ENCODE measurements around the gene PRMT1.

DNA sequence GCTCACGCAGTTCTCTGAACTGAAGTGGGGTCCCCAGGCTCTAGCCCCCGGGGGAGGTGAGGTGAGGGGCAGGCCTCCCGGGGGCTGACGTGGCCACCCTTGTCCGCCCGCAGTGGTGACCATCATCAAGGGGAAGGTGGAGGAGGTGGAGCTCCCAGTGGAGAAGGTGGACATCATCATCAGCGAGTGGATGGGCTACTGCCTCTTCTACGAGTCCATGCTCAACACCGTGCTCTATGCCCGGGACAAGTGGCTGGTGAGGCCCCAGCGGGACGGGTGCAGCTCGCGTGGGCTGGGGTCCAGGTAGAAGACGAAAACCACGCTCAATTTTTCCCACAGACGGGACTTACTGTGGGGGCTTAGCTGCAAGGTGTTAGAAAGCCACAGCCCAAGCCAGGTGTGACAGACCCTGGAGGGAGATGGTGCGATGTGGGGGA, 6.8 kb downstream of the PRMT1 start:
- no peak for TF ChIP-seq FOSL2 (IDR thresholded peaks at IDR 0.05)
- TF ChIP-seq FOSL2 (CRISPR knock-in tag; IDR thresholded peaks at IDR 0.05): no peak
- TF ChIP-seq, protein P1, sequence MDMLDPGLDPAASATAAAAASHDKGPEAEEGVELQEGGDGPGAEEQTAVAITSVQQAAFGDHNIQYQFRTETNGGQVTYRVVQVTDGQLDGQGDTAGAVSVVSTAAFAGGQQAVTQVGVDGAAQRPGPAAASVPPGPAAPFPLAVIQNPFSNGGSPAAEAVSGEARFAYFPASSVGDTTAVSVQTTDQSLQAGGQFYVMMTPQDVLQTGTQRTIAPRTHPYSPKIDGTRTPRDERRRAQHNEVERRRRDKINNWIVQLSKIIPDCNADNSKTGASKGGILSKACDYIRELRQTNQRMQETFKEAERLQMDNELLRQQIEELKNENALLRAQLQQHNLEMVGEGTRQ (IDR thresholded peaks at IDR 0.05): no peak
- no peak for TF ChIP-seq NPAS2 (CRISPR knock-in tag; IDR thresholded peaks at IDR 0.05; ENCODE audit: borderline replicate concordance)
- no peak for TF ChIP-seq CEBPB (IDR thresholded peaks at IDR 0.05)
- no peak; a peak in 1 of 5 replicates for TF ChIP-seq JUN (IDR thresholded peaks at IDR 0.05)
- TF ChIP-seq POLR2A (IDR thresholded peaks at IDR 0.05; ENCODE audit: low read length): no peak
- TF ChIP-seq, protein P2, sequence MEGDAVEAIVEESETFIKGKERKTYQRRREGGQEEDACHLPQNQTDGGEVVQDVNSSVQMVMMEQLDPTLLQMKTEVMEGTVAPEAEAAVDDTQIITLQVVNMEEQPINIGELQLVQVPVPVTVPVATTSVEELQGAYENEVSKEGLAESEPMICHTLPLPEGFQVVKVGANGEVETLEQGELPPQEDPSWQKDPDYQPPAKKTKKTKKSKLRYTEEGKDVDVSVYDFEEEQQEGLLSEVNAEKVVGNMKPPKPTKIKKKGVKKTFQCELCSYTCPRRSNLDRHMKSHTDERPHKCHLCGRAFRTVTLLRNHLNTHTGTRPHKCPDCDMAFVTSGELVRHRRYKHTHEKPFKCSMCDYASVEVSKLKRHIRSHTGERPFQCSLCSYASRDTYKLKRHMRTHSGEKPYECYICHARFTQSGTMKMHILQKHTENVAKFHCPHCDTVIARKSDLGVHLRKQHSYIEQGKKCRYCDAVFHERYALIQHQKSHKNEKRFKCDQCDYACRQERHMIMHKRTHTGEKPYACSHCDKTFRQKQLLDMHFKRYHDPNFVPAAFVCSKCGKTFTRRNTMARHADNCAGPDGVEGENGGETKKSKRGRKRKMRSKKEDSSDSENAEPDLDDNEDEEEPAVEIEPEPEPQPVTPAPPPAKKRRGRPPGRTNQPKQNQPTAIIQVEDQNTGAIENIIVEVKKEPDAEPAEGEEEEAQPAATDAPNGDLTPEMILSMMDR (IDR thresholded peaks at IDR 0.05): no peak
- TF ChIP-seq, protein P3, sequence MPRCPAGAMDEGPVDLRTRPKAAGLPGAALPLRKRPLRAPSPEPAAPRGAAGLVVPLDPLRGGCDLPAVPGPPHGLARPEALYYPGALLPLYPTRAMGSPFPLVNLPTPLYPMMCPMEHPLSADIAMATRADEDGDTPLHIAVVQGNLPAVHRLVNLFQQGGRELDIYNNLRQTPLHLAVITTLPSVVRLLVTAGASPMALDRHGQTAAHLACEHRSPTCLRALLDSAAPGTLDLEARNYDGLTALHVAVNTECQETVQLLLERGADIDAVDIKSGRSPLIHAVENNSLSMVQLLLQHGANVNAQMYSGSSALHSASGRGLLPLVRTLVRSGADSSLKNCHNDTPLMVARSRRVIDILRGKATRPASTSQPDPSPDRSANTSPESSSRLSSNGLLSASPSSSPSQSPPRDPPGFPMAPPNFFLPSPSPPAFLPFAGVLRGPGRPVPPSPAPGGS (IDR thresholded peaks at IDR 0.05): no peak
- TF ChIP-seq, protein P4, sequence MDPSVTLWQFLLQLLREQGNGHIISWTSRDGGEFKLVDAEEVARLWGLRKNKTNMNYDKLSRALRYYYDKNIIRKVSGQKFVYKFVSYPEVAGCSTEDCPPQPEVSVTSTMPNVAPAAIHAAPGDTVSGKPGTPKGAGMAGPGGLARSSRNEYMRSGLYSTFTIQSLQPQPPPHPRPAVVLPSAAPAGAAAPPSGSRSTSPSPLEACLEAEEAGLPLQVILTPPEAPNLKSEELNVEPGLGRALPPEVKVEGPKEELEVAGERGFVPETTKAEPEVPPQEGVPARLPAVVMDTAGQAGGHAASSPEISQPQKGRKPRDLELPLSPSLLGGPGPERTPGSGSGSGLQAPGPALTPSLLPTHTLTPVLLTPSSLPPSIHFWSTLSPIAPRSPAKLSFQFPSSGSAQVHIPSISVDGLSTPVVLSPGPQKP (IDR thresholded peaks at IDR 0.05; ENCODE audit: low read depth, low read length): no peak
- TF ChIP-seq EP300 (IDR thresholded peaks at IDR 0.05): no peak
- TF ChIP-seq ESRRA (IDR thresholded peaks at IDR 0.05; ENCODE audit: borderline replicate concordance, low read length): no peak
- no peak for TF ChIP-seq SMC3 (IDR thresholded peaks at IDR 0.05)
- TF ChIP-seq ZFP36 (IDR thresholded peaks at IDR 0.05; ENCODE audit: borderline replicate concordance, partially characterized antibody): no peak

Data from A549 (cell line).